GM12892 (cell line): Measurements from ENCODE around the gene CNGA2.

Source experiments
- POLR2A ChIP-seq: IDR thresholded peaks from 2 replicates; pipeline ENCODE4 v1.6.1; 2011; ENCODE audit warnings: low read depth, low read length, control low read depth
- TAF1 ChIP-seq: IDR thresholded peaks from 2 replicates; pipeline ENCODE4 v1.6.1; 2011; ENCODE audit warnings: low read depth, mild to moderate bottlenecking, control low read depth, low read length, borderline replicate concordance

DNA sequence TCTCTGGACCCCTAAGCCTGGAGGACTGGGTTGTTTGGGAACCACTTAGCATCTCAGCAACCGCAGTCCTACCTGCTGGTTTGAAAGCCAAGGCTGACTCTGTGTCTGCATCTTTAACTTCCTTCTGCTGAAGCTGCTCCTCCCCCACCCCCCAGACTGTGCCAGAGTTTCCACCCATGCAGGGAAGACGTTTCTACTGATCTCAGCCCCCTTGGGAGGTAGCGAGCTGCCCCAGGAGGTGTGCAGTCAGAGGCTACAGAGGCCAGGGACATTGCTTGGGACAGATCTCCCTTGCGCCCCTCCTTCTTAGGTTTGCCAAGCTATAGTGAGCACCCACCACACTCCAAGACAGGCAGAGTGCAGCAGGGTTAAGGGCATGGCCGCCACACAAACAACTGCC, 23.4 kb upstream of the CNGA2 start:
- TF ChIP-seq POLR2A, result no peak
- no peak for TF ChIP-seq TAF1
